Nephron progenitor cell (in vitro differentiated cells): Measurements from ENCODE around the gene NTN1.

ENCODE experiments used
- DNase-seq: peaks from one replicate; pipeline ENCODE4 v3.0.0; 2021
- H3K27ac Mint-ChIP-seq: 2 replicates; pipeline ENCODE4 v1.8.0; 2021; ENCODE audit warnings: mild to moderate bottlenecking, moderate library complexity, mixed read lengths
- H3K27me3 Mint-ChIP-seq: 2 replicates; pipeline ENCODE4 v1.8.0; 2021; ENCODE audit warnings: mild to moderate bottlenecking, low read depth, mixed read lengths; ENCODE audit not compliant: poor library complexity
- H3K36me3 Mint-ChIP-seq: 2 replicates; pipeline ENCODE4 v1.8.0; 2021; ENCODE audit warnings: low read depth, mixed read lengths
- H3K4me1 Mint-ChIP-seq: 2 replicates; pipeline ENCODE4 v1.8.0; 2021; ENCODE audit warnings: mixed read lengths
- H3K4me3 Mint-ChIP-seq: 2 replicates; pipeline ENCODE4 v1.8.0; 2021; ENCODE audit warnings: mild to moderate bottlenecking, moderate library complexity, mixed read lengths
- H3K9me3 Mint-ChIP-seq: 2 replicates; pipeline ENCODE4 v1.8.0; 2021; ENCODE audit warnings: mild to moderate bottlenecking, moderate library complexity, mixed read lengths
- TF ChIP-seq, protein P1 (sequence below): fragments of 200-600 bp; sonication (generic); IDR thresholded peaks from 2 replicates; pipeline ENCODE4 v1.5.0; 2021; ENCODE audit warnings: antibody characterized with exemption

The NTN1 gene

GRCh38 chr17:9195411-9195810 lies 174.1 kb downstream of the NTN1 start:
- no peaks in the 10 kb centered on the region for H3K27me3 Mint-ChIP-seq
- peaks cover 32% of the 10 kb centered on the region for H3K4me1 Mint-ChIP-seq
- H3K27ac Mint-ChIP-seq: no peak overlapping the region
- H3K9me3 Mint-ChIP-seq: peaks cover 4% of the 10 kb centered on the region
- TF ChIP-seq, protein P1, sequence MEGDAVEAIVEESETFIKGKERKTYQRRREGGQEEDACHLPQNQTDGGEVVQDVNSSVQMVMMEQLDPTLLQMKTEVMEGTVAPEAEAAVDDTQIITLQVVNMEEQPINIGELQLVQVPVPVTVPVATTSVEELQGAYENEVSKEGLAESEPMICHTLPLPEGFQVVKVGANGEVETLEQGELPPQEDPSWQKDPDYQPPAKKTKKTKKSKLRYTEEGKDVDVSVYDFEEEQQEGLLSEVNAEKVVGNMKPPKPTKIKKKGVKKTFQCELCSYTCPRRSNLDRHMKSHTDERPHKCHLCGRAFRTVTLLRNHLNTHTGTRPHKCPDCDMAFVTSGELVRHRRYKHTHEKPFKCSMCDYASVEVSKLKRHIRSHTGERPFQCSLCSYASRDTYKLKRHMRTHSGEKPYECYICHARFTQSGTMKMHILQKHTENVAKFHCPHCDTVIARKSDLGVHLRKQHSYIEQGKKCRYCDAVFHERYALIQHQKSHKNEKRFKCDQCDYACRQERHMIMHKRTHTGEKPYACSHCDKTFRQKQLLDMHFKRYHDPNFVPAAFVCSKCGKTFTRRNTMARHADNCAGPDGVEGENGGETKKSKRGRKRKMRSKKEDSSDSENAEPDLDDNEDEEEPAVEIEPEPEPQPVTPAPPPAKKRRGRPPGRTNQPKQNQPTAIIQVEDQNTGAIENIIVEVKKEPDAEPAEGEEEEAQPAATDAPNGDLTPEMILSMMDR: no peak
- DNase-seq: no peak
- H3K4me3 Mint-ChIP-seq: no peak overlapping the region
- peaks cover 40% of the 10 kb centered on the region for H3K36me3 Mint-ChIP-seq

DNA sequence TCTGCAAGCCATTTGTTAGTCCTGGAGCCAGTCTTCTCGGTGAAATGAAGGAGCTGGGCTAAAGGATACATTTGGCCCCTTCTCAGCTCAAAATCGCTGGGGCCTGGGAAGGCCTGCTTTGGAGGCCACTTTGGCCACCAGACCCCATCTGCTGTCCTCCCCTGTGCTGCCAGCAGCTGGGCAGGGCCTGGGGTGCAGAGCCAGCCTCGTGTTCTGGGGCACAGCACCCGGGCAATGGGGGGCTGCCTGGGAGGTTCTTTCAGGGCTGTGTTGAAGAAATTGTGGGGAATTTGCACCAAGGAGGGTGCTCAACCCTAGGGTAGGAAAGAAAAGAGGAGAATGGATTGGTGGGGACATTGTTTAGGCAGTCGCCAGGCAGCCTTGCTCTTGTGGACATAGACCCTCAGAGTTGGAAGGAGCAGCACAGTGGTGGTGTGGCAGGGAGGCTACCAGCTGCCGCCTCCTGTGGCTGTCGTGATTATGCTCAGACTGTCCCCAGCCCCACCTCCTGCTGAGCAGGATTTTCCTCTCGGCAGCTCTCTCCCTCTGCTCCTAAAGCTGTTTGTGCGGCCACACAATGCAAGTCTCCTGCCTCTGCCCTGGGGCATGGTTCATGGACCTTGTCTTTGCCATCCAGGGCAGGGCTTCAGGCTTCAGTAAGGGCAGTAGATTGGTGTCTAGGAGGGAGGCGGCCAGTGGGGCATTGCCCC lies 174.8 kb downstream of the NTN1 start:
- H3K4me3 Mint-ChIP-seq: no peak overlapping the region
- DNase-seq: peak; percentile 29
- H3K4me1 Mint-ChIP-seq: peaks cover 32% of the 10 kb centered on the region

GRCh38 chr17:9199571-9200551 lies 178.6 kb downstream of the NTN1 start:
- no peak overlapping the region for H3K4me3 Mint-ChIP-seq
- TF ChIP-seq, protein P1: no peak
- H3K27ac Mint-ChIP-seq: no peak overlapping the region

More for the DNA sequence above, 174.8 kb downstream of the NTN1 start:
- Mint-ChIP-seq H3K36me3 (peaks cover 47% of the 10 kb centered on the region), H3K27ac (no peak overlapping the region), H3K27me3 (no peaks in the 10 kb centered on the region), H3K9me3 (peaks cover 4% of the 10 kb centered on the region)
- TF ChIP-seq, protein P1: no peak

GRCh38 chr17:9200699-9201359 lies 179.5 kb downstream of the NTN1 start:
- H3K36me3 Mint-ChIP-seq: peaks cover 82% of the 10 kb centered on the region
- TF ChIP-seq, protein P1: no peak
- DNase-seq: no peak

More at GRCh38 chr17:9199571-9200551, 178.6 kb downstream of the NTN1 start:
- H3K4me1 Mint-ChIP-seq: peaks cover 23% of the 10 kb centered on the region
- no peak for DNase-seq
- peaks cover 79% of the 10 kb centered on the region for H3K36me3 Mint-ChIP-seq
- peaks cover 1% of the 10 kb centered on the region for H3K27me3 Mint-ChIP-seq
- peaks cover 4% of the 10 kb centered on the region for H3K9me3 Mint-ChIP-seq

DNA sequence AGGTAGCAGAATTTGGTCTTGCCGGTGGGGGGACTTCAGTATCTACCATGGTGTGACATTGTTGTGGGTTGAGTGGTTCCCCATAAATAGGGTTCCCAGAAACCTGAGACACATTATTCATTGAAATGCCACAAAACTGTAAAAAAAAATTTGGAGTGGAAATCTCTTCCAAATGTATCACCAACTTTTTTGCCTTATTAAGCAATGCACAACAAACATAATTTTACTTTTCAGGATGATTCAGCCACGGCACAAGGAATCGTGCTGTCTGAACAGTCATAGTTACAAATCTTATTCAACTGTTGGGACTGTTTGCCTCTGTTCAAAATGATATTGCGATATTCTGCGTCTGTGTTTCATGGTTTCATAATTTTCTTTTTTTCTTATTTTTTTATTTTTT lies 181.2 kb downstream of the NTN1 start:
- Mint-ChIP-seq H3K4me3 (no peak overlapping the region), H3K36me3 (peaks cover 75% of the 10 kb centered on the region), H3K9me3 (peaks cover 4% of the 10 kb centered on the region), H3K4me1 (peaks cover 24% of the 10 kb centered on the region), H3K27ac (no peak overlapping the region), H3K27me3 (peaks cover 10% of the 10 kb centered on the region)
- TF ChIP-seq, protein P1: no peak
- DNase-seq: no peak

More at GRCh38 chr17:9200699-9201359, 179.5 kb downstream of the NTN1 start:
- peaks cover 22% of the 10 kb centered on the region for H3K4me1 Mint-ChIP-seq
- peaks cover 4% of the 10 kb centered on the region for H3K9me3 Mint-ChIP-seq
- H3K27me3 Mint-ChIP-seq: peaks cover 6% of the 10 kb centered on the region
- H3K27ac Mint-ChIP-seq: no peak overlapping the region
- no peak overlapping the region for H3K4me3 Mint-ChIP-seq
